Measurements from ENCODE around the gene NECTIN1. TPM values are rescaled to one million over a fixed set of nuclear protein-coding genes. Genes with fewer than 3 reads are reported as not detected.

NECTIN1 gene
- total and polyA plus RNA-seq, 2 of the 4 experiments (the other 2 are of a cell fraction), result 2.3 to 4.2 TPM

DNA sequence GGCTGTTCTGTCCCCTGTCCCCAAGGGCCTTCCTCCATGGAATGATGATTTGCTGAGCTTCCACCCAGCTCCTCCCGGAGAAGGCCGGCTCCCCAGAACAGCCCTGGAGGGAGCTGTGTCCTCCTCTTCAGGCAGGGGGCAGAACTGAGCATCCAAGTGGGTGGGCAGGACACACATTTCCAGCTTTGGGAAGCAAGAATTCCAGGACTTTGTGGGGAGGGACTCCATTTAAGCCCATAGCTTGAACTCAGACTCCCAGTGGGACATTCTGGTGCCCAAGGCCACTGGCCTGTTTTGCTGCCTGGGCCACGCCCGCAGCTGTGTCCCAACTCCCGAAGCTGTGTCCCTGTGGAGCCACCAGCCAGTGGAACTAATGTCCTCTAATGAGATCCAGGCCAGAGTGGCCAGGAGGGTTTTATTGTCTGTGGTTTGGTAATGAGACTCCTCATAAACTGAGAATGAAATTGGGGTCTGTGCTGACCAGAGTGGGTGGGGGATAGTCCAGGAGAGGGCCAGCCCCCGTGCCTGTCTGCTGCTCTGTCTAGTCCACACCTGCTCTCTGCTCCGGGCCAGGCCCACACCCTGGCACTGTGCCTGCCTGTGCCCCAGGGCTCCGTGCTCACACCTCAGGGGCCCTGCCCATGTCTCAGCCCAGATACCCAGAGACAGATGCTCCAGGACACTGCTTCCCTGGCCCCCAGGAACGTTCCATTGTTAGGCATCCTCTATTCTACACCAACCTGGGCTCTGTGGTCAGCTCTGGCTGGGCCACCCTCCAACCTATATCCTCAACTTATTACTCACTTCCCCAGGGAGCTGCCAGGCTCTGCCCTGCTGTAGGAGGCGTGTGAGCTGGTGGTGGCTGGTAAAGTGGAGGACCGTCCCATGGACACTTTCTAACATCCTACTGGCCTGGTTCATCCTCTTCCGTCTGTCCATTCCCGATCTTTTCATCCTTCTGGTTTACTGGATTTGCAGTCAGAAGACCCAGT is 7.6 kb downstream of the NECTIN1 start:
- intact Hi-C loops (cut with micrococcal nuclease) (loop anchor here (10.0 kb wide), 1 partner anchor 357 kb away; no protein-coding TSS in a partner anchor), in situ Hi-C loops (cut with MboI; ENCODE audit: low sequenced_read_pairs) (no loop called here), dilution Hi-C loops (cut with HindIII; ENCODE audit: low sequenced_read_pairs, unreplicated experiment) (no loop called here)
- ChIA-PET CTCF (interaction anchor here (0.6 to 1.6 kb wide), 9 partner anchors 8 to 484 kb away, joined by 3 to 6 read pairs (median 3); partner anchors contain the start of gene NECTIN1), POLR2A (ENCODE audit: unreplicated experiment) (no interaction called here)
- H3K9me3 ChIP-seq (ENCODE audit: control insufficient read depth, insufficient read depth, low read length), result no peaks in the 10 kb centered on the region
- H3K9me1 ChIP-seq (ENCODE audit: insufficient read depth, low read length), result no peaks in the 10 kb centered on the region
- ATAC-seq (ENCODE audit: low read depth), result peak; percentile 64
- H3K27ac ChIP-seq (ENCODE audit: insufficient read depth, low read length), result no peak overlapping the region
- BruUV-seq (replicated peaks), result no TSS peak
- H4K91ac ChIP-seq (ENCODE audit: insufficient read depth, low read depth, low read length), result no peak overlapping the region
- H3K23ac ChIP-seq (ENCODE audit: low read depth, low read length), result no peak overlapping the region
- 0 out of 2 replicates have a peak, but pooled peaks have one; percentile 6 for TF ChIP-seq RAD21 (IDR thresholded peaks at IDR 0.05; ENCODE audit: low read length)
- no peak for TF ChIP-seq NFE2L2 (IDR thresholded peaks at IDR 0.05; ENCODE audit: low read depth, low read length)
- TF ChIP-seq, protein P1, sequence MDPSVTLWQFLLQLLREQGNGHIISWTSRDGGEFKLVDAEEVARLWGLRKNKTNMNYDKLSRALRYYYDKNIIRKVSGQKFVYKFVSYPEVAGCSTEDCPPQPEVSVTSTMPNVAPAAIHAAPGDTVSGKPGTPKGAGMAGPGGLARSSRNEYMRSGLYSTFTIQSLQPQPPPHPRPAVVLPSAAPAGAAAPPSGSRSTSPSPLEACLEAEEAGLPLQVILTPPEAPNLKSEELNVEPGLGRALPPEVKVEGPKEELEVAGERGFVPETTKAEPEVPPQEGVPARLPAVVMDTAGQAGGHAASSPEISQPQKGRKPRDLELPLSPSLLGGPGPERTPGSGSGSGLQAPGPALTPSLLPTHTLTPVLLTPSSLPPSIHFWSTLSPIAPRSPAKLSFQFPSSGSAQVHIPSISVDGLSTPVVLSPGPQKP (IDR thresholded peaks at IDR 0.05; ENCODE audit: borderline replicate concordance, low read depth, low read length), result no peak
- no peak for TF ChIP-seq MAFK (IDR thresholded peaks at IDR 0.05; ENCODE audit: low read depth, low read length)
- TF ChIP-seq, protein P2, sequence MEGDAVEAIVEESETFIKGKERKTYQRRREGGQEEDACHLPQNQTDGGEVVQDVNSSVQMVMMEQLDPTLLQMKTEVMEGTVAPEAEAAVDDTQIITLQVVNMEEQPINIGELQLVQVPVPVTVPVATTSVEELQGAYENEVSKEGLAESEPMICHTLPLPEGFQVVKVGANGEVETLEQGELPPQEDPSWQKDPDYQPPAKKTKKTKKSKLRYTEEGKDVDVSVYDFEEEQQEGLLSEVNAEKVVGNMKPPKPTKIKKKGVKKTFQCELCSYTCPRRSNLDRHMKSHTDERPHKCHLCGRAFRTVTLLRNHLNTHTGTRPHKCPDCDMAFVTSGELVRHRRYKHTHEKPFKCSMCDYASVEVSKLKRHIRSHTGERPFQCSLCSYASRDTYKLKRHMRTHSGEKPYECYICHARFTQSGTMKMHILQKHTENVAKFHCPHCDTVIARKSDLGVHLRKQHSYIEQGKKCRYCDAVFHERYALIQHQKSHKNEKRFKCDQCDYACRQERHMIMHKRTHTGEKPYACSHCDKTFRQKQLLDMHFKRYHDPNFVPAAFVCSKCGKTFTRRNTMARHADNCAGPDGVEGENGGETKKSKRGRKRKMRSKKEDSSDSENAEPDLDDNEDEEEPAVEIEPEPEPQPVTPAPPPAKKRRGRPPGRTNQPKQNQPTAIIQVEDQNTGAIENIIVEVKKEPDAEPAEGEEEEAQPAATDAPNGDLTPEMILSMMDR (conservative IDR thresholded peaks at IDR 0.05; ENCODE audit: low read depth, low read length), result peak; percentile 26; the same call in 1 of the 2 replicates
- peaks cover 5% of the 10 kb centered on the region for H4K20me1 ChIP-seq (ENCODE audit: insufficient read depth, low read length)
- H3K27me3 ChIP-seq (ENCODE audit: control insufficient read depth, insufficient read depth, low read length), result no peaks in the 10 kb centered on the region
- H2BK20ac ChIP-seq (ENCODE audit: low read depth, low read length), result no peak overlapping the region
- no peak overlapping the region for H3K4ac ChIP-seq (ENCODE audit: low read depth, low read length)
- no peak overlapping the region for H3K4me3 ChIP-seq (ENCODE audit: insufficient read depth, low read depth, low read length)
- H3K18ac ChIP-seq (ENCODE audit: low read depth, low read length), result no peak overlapping the region
- H3K9ac ChIP-seq (ENCODE audit: low read depth, low read length), result no peak overlapping the region
- H2AFZ ChIP-seq (replicated peaks; ENCODE audit: low read length, poor library complexity), result no peak overlapping the region
- no peak overlapping the region for H2BK120ac ChIP-seq (ENCODE audit: low read depth, low read length)
- no peak overlapping the region for H3K4me2 ChIP-seq (ENCODE audit: low read depth, low read length)
- no peak overlapping the region for H2AK9ac ChIP-seq (replicated peaks; ENCODE audit: low read depth, low read length, poor library complexity)
- no peaks in the 10 kb centered on the region for H3K36me3 ChIP-seq (ENCODE audit: control insufficient read depth, insufficient read depth, low read length)
- H2BK15ac ChIP-seq (ENCODE audit: low read depth, low read length), result no peak overlapping the region
- H3K4me1 ChIP-seq (ENCODE audit: control insufficient read depth, insufficient read depth, low read length), result no peaks in the 10 kb centered on the region
- H3K56ac ChIP-seq (ENCODE audit: extremely low read depth, insufficient read depth, low read length), result no peak overlapping the region
- H3K79me1 ChIP-seq (ENCODE audit: low read depth in 1 of 2, low read length in 2 of 2), result no peaks in the 10 kb centered on the region
- no peak for DNase-seq
- no peak overlapping the region for H2AK5ac ChIP-seq (ENCODE audit: low read depth, low read length)
- H4K8ac ChIP-seq (ENCODE audit: low read depth in 2 of 2, low read length in 2 of 2), result no peak overlapping the region
- H2BK5ac ChIP-seq (ENCODE audit: low read depth, low read length, poor library complexity, severe bottlenecking), result no peak overlapping the region
- WGBS, 2 experiments (ENCODE audit: extremely low coverage in 2 of 2, insufficient read length in 1 of 2), result 77% methylated on average over 6 of the region's 13 CpGs; no CpG with 5 or more reads in 1 of the 2 experiments
- no peak overlapping the region for H3K14ac ChIP-seq (replicated peaks; ENCODE audit: low read depth, low read length)
- no peak overlapping the region for H4K5ac ChIP-seq (ENCODE audit: low read depth, low read length)

All from IMR-90 (cell line).